ENCODE data around the gene PLPP2. TPM values are rescaled to one million over a fixed set of nuclear protein-coding genes. Genes with fewer than 3 reads are reported as not detected.

Gene PLPP2
- total RNA-seq, 1 experiment from 2014 or later, result 67.0 TPM

DNA sequence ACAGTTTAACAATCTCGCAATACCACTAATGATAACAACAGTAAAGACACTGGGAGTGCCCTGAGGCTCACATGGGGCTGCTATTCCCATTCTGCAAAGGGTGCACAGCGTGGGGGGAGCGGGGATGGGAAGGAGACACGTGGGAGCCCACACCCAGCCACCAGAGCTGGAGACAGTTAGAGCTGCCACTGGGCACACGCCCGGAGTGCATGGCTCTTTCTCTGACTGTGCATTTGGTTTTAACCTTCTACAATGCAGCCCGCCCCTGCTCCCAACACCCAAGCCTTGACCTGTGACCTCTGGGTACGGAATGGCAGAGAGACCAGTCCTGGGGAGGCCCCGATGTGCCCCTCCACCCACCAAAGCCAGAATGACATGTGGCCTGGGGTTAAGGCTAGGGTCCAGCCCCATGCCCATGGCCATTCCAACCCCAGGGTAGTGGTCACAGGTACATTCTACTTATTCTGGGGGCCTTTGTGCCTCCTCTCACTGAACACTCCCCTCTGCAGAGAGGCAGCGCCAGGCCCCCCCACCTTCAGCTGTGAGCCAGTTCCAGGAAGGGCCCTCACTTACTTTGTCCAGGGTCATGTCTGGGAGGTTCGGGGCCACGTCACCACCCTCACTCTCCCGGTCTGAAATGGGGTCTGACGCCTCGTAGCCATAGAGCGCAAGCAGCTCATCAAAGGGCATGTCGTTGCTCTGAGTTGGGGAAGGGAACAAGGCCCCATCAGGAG is 36.3 kb upstream of the PLPP2 start:
- ATAC-seq, result no peak
- in situ Hi-C loops (cut with HindIII; ENCODE audit: low pct_unique_long_range_greater_than_20kb, low sequenced_read_pairs), result no loop called here
- H3K27ac ChIP-seq (ENCODE audit: low read length), result no peak overlapping the region
- ChIA-PET POLR2A (no interaction called here), CTCF (no interaction called here)
- no peak overlapping the region for H3K4me3 ChIP-seq (ENCODE audit: low read depth in 2 of 2, low read length in 2 of 2)
- H3K9me3 ChIP-seq (ENCODE audit: control insufficient read depth, insufficient read depth, low read depth, low read length), result no peaks in the 10 kb centered on the region; the same call in 1 of the 2 replicates
- TF ChIP-seq, protein P1, sequence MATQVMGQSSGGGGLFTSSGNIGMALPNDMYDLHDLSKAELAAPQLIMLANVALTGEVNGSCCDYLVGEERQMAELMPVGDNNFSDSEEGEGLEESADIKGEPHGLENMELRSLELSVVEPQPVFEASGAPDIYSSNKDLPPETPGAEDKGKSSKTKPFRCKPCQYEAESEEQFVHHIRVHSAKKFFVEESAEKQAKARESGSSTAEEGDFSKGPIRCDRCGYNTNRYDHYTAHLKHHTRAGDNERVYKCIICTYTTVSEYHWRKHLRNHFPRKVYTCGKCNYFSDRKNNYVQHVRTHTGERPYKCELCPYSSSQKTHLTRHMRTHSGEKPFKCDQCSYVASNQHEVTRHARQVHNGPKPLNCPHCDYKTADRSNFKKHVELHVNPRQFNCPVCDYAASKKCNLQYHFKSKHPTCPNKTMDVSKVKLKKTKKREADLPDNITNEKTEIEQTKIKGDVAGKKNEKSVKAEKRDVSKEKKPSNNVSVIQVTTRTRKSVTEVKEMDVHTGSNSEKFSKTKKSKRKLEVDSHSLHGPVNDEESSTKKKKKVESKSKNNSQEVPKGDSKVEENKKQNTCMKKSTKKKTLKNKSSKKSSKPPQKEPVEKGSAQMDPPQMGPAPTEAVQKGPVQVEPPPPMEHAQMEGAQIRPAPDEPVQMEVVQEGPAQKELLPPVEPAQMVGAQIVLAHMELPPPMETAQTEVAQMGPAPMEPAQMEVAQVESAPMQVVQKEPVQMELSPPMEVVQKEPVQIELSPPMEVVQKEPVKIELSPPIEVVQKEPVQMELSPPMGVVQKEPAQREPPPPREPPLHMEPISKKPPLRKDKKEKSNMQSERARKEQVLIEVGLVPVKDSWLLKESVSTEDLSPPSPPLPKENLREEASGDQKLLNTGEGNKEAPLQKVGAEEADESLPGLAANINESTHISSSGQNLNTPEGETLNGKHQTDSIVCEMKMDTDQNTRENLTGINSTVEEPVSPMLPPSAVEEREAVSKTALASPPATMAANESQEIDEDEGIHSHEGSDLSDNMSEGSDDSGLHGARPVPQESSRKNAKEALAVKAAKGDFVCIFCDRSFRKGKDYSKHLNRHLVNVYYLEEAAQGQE (IDR thresholded peaks at IDR 0.05; ENCODE audit: insufficient read depth in 1 of 2, low read depth in 2 of 2, low read length in 1 of 2), result no peak
- no peak for TF ChIP-seq POLR2AphosphoS5 (IDR thresholded peaks at IDR 0.05; ENCODE audit: low read depth, low read length)
- TF ChIP-seq SIN3A (IDR thresholded peaks at IDR 0.05; ENCODE audit: borderline replicate concordance, insufficient read depth, low read depth, low read length), result no peak
- TF ChIP-seq, protein P2, sequence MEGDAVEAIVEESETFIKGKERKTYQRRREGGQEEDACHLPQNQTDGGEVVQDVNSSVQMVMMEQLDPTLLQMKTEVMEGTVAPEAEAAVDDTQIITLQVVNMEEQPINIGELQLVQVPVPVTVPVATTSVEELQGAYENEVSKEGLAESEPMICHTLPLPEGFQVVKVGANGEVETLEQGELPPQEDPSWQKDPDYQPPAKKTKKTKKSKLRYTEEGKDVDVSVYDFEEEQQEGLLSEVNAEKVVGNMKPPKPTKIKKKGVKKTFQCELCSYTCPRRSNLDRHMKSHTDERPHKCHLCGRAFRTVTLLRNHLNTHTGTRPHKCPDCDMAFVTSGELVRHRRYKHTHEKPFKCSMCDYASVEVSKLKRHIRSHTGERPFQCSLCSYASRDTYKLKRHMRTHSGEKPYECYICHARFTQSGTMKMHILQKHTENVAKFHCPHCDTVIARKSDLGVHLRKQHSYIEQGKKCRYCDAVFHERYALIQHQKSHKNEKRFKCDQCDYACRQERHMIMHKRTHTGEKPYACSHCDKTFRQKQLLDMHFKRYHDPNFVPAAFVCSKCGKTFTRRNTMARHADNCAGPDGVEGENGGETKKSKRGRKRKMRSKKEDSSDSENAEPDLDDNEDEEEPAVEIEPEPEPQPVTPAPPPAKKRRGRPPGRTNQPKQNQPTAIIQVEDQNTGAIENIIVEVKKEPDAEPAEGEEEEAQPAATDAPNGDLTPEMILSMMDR (IDR thresholded peaks at IDR 0.05), result no peak
- TF ChIP-seq TCF7L2 (IDR thresholded peaks at IDR 0.05; ENCODE audit: low read depth, low read length), result no peak
- DNase-seq (ENCODE audit: low read depth, low spot score), result no peak
- intact Hi-C loops (cut with micrococcal nuclease; ENCODE audit: unreplicated experiment), result no loop called here
- no peaks in the 10 kb centered on the region for H3K4me1 ChIP-seq (ENCODE audit: control insufficient read depth, insufficient read depth, low read length)
- BruUV-seq (replicated peaks), result no TSS peak
- no peaks in the 10 kb centered on the region for H3K27me3 ChIP-seq (ENCODE audit: control insufficient read depth, insufficient read depth, low read length)
- H3K36me3 ChIP-seq (ENCODE audit: control insufficient read depth, insufficient read depth, low read length), result no peaks in the 10 kb centered on the region

DNA sequence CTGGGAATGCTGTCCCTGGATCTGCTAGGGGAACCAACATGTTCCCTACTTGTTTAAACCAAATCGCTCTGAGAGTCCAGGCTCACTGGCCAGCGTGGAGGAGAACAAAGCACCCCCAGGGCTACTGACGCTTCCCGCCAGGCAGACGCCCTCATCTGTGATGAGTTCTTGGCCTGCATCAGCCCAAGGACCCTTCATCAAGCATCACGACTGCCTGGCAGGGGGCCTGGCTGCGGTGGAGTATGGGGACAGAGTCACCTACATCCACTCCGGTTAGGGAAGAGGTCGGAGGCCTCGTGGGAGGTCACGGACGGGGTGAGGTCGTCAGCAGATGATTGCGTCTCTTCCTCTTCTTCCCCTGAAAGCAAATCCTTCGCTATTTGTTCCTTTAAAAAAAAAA is 35.7 kb upstream of the PLPP2 start:
- ChIA-PET POLR2A (no interaction called here), CTCF (interaction anchor here (0.8 kb wide), 1 partner anchor 19 kb away, joined by 4 read pairs; no protein-coding TSS in a partner anchor)
- Histone ChIP-seq H3K9me3 (ENCODE audit: control insufficient read depth, insufficient read depth, low read depth, low read length) (no peaks in the 10 kb centered on the region; the same call in 1 of the 2 replicates), H3K27me3 (ENCODE audit: control insufficient read depth, insufficient read depth, low read length) (no peaks in the 10 kb centered on the region), H3K36me3 (ENCODE audit: control insufficient read depth, insufficient read depth, low read length) (no peaks in the 10 kb centered on the region), H3K4me1 (ENCODE audit: control insufficient read depth, insufficient read depth, low read length) (no peaks in the 10 kb centered on the region), H3K4me3 (ENCODE audit: low read depth in 2 of 2, low read length in 2 of 2) (no peak overlapping the region), H3K27ac (ENCODE audit: low read length) (no peak overlapping the region)
- no TSS peak for BruUV-seq (replicated peaks)
- DNase-seq (ENCODE audit: low read depth, low spot score), result no peak
- intact Hi-C loops (cut with micrococcal nuclease; ENCODE audit: unreplicated experiment) (no loop called here), in situ Hi-C loops (cut with HindIII; ENCODE audit: low pct_unique_long_range_greater_than_20kb, low sequenced_read_pairs) (no loop called here)
- ATAC-seq, result no peak
- TF ChIP-seq POLR2AphosphoS5 (IDR thresholded peaks at IDR 0.05; ENCODE audit: low read depth, low read length) (no peak), TCF7L2 (IDR thresholded peaks at IDR 0.05; ENCODE audit: low read depth, low read length) (no peak), SIN3A (IDR thresholded peaks at IDR 0.05; ENCODE audit: borderline replicate concordance, insufficient read depth, low read depth, low read length) (no peak)
- TF ChIP-seq, protein P1 (IDR thresholded peaks at IDR 0.05; ENCODE audit: insufficient read depth in 1 of 2, low read depth in 2 of 2, low read length in 1 of 2), result no peak
- TF ChIP-seq, protein P2 (IDR thresholded peaks at IDR 0.05), result no peak
